Suprapubic skin (tissue), 3 donors: ENCODE data around the gene BAIAP2.

Source experiments
- POLR2AphosphoS5 ChIP-seq, 3 donors: sonication (generic); formaldehyde crosslinking; IDR thresholded peaks; one replicate each; pipeline ENCODE4 v1.6.1; 2017; ENCODE audit warnings: antibody characterized with exemption in 3 of 3
- TF ChIP-seq, protein P1 (sequence below), 2 donors: fragments of 200-600 bp in 1 of 2; fragments of 450-650 bp in 1 of 2; sonication (generic) in 1 of 2; IDR thresholded peaks; one replicate each; pipeline ENCODE4 v1.5.1; 2016 to 2019; ENCODE audit warnings: antibody characterized with exemption in 2 of 2, mild to moderate bottlenecking in 1 of 2, moderate library complexity in 1 of 2

DNA sequence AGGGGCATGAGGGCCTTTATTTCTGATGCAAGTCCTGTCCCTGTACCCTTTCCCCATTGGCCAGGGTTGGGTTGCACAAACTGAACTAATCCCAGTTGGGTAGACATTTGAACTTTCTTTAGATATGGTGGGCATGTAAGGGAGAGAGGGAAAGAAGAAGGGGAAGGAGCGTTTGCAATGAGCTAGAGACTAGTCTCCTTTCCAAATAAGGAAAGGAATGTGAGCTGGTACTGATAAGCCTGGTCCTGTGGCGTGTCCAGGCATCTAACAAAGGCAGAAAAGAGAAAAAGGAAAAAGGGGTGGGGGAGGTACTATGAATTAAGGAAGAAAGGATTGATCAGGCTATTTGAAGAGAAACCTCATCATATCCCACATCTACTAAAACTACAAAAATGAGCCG lies 23.0 kb upstream of the BAIAP2 start:
- no peak for TF ChIP-seq POLR2AphosphoS5 (IDR thresholded peaks at IDR 0.05)
- TF ChIP-seq, protein P1, sequence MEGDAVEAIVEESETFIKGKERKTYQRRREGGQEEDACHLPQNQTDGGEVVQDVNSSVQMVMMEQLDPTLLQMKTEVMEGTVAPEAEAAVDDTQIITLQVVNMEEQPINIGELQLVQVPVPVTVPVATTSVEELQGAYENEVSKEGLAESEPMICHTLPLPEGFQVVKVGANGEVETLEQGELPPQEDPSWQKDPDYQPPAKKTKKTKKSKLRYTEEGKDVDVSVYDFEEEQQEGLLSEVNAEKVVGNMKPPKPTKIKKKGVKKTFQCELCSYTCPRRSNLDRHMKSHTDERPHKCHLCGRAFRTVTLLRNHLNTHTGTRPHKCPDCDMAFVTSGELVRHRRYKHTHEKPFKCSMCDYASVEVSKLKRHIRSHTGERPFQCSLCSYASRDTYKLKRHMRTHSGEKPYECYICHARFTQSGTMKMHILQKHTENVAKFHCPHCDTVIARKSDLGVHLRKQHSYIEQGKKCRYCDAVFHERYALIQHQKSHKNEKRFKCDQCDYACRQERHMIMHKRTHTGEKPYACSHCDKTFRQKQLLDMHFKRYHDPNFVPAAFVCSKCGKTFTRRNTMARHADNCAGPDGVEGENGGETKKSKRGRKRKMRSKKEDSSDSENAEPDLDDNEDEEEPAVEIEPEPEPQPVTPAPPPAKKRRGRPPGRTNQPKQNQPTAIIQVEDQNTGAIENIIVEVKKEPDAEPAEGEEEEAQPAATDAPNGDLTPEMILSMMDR (IDR thresholded peaks at IDR 0.05) = no peak
